Body of pancreas (tissue), 4 donors: ENCODE measurements around the gene COL5A1. TPM values are rescaled to one million over a fixed set of nuclear protein-coding genes. Genes with fewer than 3 reads are reported as not detected.

Experiments used
- ATAC-seq: fragments of 150-250 bp; one replicate; pipeline ENCODE4 v1.9.1; 2016
- DNase-seq, 4 donors: peaks; one replicate each; pipeline ENCODE4 v3.0.0-alpha.2; 2019
- H3K27ac ChIP-seq, 4 donors: fragments of 200-600 bp; sonication (generic); 1 replicate in 3 of 4; 2 replicates in 1 of 4; pipeline versions ENCODE4 v1.5.1 to v1.6.1; 2016 to 2019; ENCODE audit warnings: mild to moderate bottlenecking in 1 of 4, mixed read lengths in 1 of 4, moderate library complexity in 1 of 4
- H3K27me3 ChIP-seq, 2 donors: fragments of 200-600 bp; sonication (generic); one replicate each; pipeline ENCODE4 v1.6.0; 2016; ENCODE audit warnings: mild to moderate bottlenecking in 1 of 2
- H3K36me3 ChIP-seq, 2 donors: fragments of 200-600 bp; sonication (generic); replicated peaks in 1 of 2; 2 replicates each; pipeline ENCODE4 v1.5.1; 2016; ENCODE audit warnings: low read depth in 2 of 2; ENCODE audit not compliant: insufficient read depth in 1 of 2
- H3K4me1 ChIP-seq: fragments of 200-600 bp; sonication (generic); one replicate; pipeline ENCODE4 v1.6.0; 2016
- H3K4me3 ChIP-seq, 2 donors: fragments of 200-600 bp; sonication (generic); 1 replicate in 1 of 2; 2 replicates in 1 of 2; pipeline ENCODE4 v1.5.1; 2016 to 2019
- H3K9me3 ChIP-seq, 3 donors: fragments of 200-600 bp; sonication (generic); 1 replicate in 2 of 3; 2 replicates in 1 of 3; pipeline ENCODE4 v1.5.1; 2016
- POLR2A ChIP-seq, 3 donors: fragments of 450-650 bp; IDR thresholded peaks; one replicate each; pipeline ENCODE4 v1.6.1; 2016; ENCODE audit warnings: antibody characterized with exemption in 3 of 3, mild to moderate bottlenecking in 2 of 3
- WGBS, 2 donors: methylation state at CpG; one replicate each; pipeline ENCODE4 v1.1.5; 2017; 5-methylcytosine and 5-hydroxymethylcytosine counted together
- intact Hi-C: fragments of 100-400 bp; cut with DNase I; formaldehyde crosslinking; loops from one replicate; pipeline ENCODE4 v1.15.1; 2023
- total RNA-seq, 2 donors: library from RNA; depleted of rRNA; stranded (reverse); fragments of >200 nt; gene quantifications; one replicate each; pipeline ENCODE4 v1.1.0, GENCODE V29; 2016
- TF ChIP-seq, protein P1 (sequence below), 7 experiments: fragments of 450-650 bp in 4 of 7; fragments of 200-600 bp in 3 of 7; sonication (generic) in 3 of 7; IDR thresholded peaks; one replicate each; pipeline ENCODE4 v1.5.1; 2016 to 2019; ENCODE audit warnings: antibody characterized with exemption in 7 of 7

The COL5A1 gene
- total RNA-seq, 2 donors from 2014 or later: 7.0 to 14.5 TPM

DNA sequence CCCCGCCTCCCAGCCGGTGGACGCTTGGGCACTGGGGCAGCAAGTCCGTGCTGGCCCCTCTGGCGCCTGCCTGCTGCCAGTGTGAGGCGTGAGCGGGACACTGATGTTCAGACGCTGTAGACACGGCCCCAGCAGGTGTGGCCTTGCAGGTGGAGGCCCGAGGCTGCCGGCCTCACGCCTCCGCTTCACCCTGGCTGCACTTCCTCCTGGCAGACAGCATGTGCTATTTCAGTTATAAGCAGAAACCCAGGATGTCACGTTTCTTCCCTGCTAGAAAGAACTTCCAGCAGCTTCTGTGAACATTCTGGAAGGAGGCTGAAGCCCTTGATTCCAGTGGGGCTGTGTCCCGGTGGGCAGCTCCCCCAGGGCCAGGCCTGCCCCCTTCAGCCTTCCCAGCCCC lies 124.2 kb downstream of the COL5A1 start:
- intact Hi-C loops: no loop called here
- Histone ChIP-seq H3K4me1 (no peaks in the 10 kb centered on the region), H3K27me3 (no peaks in the 10 kb centered on the region), H3K36me3 (no peaks in the 10 kb centered on the region), H3K9me3 (no peaks in the 10 kb centered on the region), H3K4me3 (no peak overlapping the region), H3K27ac (no peak overlapping the region)
- ATAC-seq: no peak
- 52 to 55% methylated on average over 13 to 15 of the region's 15 CpGs for WGBS, 2 donors
- TF ChIP-seq, protein P1, sequence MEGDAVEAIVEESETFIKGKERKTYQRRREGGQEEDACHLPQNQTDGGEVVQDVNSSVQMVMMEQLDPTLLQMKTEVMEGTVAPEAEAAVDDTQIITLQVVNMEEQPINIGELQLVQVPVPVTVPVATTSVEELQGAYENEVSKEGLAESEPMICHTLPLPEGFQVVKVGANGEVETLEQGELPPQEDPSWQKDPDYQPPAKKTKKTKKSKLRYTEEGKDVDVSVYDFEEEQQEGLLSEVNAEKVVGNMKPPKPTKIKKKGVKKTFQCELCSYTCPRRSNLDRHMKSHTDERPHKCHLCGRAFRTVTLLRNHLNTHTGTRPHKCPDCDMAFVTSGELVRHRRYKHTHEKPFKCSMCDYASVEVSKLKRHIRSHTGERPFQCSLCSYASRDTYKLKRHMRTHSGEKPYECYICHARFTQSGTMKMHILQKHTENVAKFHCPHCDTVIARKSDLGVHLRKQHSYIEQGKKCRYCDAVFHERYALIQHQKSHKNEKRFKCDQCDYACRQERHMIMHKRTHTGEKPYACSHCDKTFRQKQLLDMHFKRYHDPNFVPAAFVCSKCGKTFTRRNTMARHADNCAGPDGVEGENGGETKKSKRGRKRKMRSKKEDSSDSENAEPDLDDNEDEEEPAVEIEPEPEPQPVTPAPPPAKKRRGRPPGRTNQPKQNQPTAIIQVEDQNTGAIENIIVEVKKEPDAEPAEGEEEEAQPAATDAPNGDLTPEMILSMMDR (IDR thresholded peaks at IDR 0.05): no peak
- TF ChIP-seq POLR2A (IDR thresholded peaks at IDR 0.05): no peak
- no peak for DNase-seq

DNA sequence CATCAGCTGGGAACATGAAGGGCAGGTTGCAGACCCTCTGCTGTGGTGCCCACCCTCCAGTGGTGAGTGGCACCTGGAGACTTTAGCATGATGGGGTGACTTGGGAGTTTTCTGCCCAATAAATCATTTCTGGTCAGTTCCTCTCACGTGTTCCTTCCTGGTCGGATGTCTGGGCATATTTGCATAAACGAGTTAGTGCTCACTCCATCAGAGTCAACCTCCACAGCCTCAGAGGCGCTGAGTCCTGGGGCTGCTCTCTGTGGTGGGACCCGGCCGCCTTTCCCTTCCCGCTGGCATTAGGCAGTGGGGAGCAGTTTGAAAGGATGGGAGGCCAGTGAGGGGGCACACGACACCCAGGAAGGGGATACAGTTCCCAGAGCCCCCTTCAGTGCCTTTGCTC lies 125.0 kb downstream of the COL5A1 start:
- no peak for ATAC-seq
- DNase-seq: no peak
- H3K9me3 ChIP-seq: no peaks in the 10 kb centered on the region
- intact Hi-C loops: no loop called here
- no peak overlapping the region for H3K4me3 ChIP-seq
- WGBS, 2 donors: 10 to 42% methylated on average over 2 to 8 of the region's 8 CpGs
- no peaks in the 10 kb centered on the region for H3K36me3 ChIP-seq
- H3K4me1 ChIP-seq: no peaks in the 10 kb centered on the region
- TF ChIP-seq POLR2A (IDR thresholded peaks at IDR 0.05): no peak
- TF ChIP-seq, protein P1 (IDR thresholded peaks at IDR 0.05): no peak
- no peaks in the 10 kb centered on the region for H3K27me3 ChIP-seq
- H3K27ac ChIP-seq: no peak overlapping the region

DNA sequence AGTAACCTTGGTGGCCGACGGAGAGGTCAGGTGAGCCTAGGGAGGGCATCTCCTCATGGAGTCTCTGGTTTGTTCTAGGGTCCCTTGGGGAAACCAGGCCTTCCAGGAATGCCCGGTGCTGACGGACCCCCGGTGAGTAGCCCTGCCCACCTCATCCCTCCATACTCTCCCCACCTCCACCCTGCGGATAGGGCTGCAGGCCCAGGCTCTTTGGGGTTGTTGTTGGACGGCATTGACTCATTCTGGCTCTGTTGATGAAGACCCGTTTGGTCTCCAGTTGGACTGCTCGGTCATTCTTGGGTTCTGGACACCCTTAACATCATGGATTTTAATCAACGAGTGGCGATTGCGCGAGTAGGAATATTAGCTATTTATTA lies 126.7 kb downstream of the COL5A1 start:
- Histone ChIP-seq H3K27me3 (no peaks in the 10 kb centered on the region), H3K4me1 (no peaks in the 10 kb centered on the region), H3K27ac (no peak overlapping the region), H3K4me3 (no peak overlapping the region), H3K36me3 (no peaks in the 10 kb centered on the region), H3K9me3 (no peaks in the 10 kb centered on the region)
- 81 to 83% methylated on average over 11 to 13 of the region's 13 CpGs for WGBS, 2 donors
- intact Hi-C loops: no loop called here
- TF ChIP-seq POLR2A (IDR thresholded peaks at IDR 0.05): no peak
- TF ChIP-seq, protein P1 (IDR thresholded peaks at IDR 0.05): no peak
- ATAC-seq: no peak
- DNase-seq: no peak

DNA sequence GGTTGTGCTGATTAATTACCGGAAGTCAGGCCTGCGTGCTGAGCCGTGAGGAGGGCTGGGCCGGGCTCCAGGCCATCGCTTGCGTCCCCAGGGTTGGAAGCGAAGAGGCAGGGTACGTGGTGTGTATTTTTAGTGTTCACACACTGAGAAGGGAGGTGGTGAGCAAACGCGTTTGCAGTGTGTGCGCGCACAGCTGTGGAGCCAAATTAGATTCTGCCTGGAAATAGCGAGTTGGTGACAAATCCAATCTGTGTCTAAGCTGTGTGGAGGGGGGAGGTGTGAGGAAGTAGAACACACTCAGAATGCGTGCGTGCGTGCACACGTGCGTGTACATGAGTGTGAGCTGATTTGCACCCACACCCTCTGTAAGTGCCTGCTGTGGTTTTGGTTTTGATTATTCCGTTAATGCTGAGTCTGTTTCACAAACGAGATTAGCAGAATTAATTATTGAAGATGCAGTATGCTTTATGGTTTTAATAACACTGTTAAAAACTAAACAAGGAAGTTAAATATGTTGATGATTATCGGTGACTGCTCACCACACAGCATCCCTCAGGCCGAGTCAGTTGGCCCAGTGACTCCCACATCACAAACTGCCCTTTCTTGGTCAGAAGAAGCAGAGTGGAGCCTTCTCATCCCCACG lies 127.2 kb downstream of the COL5A1 start:
- no peak overlapping the region for H3K27ac ChIP-seq
- H3K4me1 ChIP-seq: no peaks in the 10 kb centered on the region
- intact Hi-C loops: no loop called here
- TF ChIP-seq, protein P1 (IDR thresholded peaks at IDR 0.05): no peak
- TF ChIP-seq POLR2A (IDR thresholded peaks at IDR 0.05): no peak
- H3K36me3 ChIP-seq: no peaks in the 10 kb centered on the region
- H3K9me3 ChIP-seq: no peaks in the 10 kb centered on the region
- ATAC-seq: no peak
- no peaks in the 10 kb centered on the region for H3K27me3 ChIP-seq
- peak in 2 of 4 donors; percentile 7 to 14 for DNase-seq
- 71 to 73% methylated on average over 23 of the region's 23 CpGs for WGBS, 2 donors
- H3K4me3 ChIP-seq: no peak overlapping the region
